ENCODE measurements around the gene RAC3. TPM values are rescaled to one million over a fixed set of nuclear protein-coding genes. Genes with fewer than 3 reads are reported as not detected.

The RAC3 gene
- total and polyA plus RNA-seq, 2 of the 8 experiments (the other 6 are each of a cell fraction or from before 2014, with no cell fraction given), result 177 to 299 TPM

DNA sequence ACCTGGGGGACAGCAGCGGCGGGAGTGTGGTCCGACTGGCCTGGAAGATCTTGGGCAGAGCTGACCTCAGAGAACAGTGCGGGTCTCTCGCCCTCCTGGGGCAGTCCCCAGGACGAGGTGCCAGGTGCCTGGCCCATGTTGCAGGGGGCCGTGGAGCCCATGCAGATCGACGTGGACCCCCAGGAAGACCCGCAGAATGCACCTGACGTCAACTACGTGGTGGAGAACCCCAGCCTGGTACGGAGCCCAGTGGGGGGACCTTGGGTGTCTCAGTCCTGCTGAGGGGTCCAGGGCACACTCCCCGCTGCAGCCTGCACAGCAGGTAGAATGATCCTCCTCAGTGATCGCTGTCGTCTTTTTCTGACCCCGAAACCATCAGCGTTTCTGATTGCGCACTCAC lies 21.7 kb downstream of the RAC3 start:
- H2BK20ac ChIP-seq (ENCODE audit: low read length), result no peak overlapping the region
- H3K9ac ChIP-seq (replicated peaks in 1 of 4; ENCODE audit: extremely low read depth in 1 of 4, low read depth in 3 of 4, low read length in 3 of 4), result no peak overlapping the region
- H3K14ac ChIP-seq (ENCODE audit: insufficient read length), result no peak overlapping the region
- H3K9me3 ChIP-seq (ENCODE audit: insufficient read depth in 2 of 2, low read depth in 1 of 2, low read length in 1 of 2), result no peaks in the 10 kb centered on the region
- no peak overlapping the region for H2BK15ac ChIP-seq (ENCODE audit: low read length)
- DNase-seq (ENCODE audit: low read depth in 1 of 2, low spot score in 2 of 2) (no peak), FAIRE-seq (no peak)
- peaks cover 6% of the 10 kb centered on the region; the same call in 1 of the 2 replicates for H3K23me2 ChIP-seq (ENCODE audit: low read depth, low read length)
- H3K4me3 ChIP-seq (ENCODE audit: extremely low read depth in 1 of 4, insufficient read depth in 2 of 4, low read depth in 3 of 4, low read length in 4 of 4), result peak overlapping the region in 1 of 4 experiments; percentile 94; a peak in 2 of 8 replicates
- H3K23ac ChIP-seq (ENCODE audit: insufficient read length), result no peak overlapping the region
- no peak overlapping the region for H2BK12ac ChIP-seq (ENCODE audit: low read depth, low read length)
- H2AK5ac ChIP-seq (ENCODE audit: low read depth, low read length), result no peak overlapping the region
- peaks cover 7 to 35% (median 19%) of the 10 kb centered on the region in 4 experiments for H3K36me3 ChIP-seq (ENCODE audit: control insufficient read depth in 2 of 4, insufficient read depth in 4 of 4, low read length in 3 of 4)
- no peak overlapping the region for H2AFZ ChIP-seq (ENCODE audit: low read length)
- CTCF ChIA-PET (ENCODE audit: partially characterized antibody), result interaction anchor here (1.2 to 5.4 kb wide), 2 partner anchors 9 to 23 kb away, joined by 4 to 40 read pairs; partner anchors contain the start of gene RAC3
- no peak overlapping the region for H3K18ac ChIP-seq (ENCODE audit: extremely low read depth, low read length)
- peaks cover 0 to 12% of the 10 kb centered on the region in 2 experiments; a peak in 1 of 4 replicates for H3K79me2 ChIP-seq (ENCODE audit: control insufficient read depth in 1 of 2, insufficient read depth in 2 of 2, low read length in 2 of 2)
- peaks cover 4 to 17% of the 10 kb centered on the region in 2 experiments for H4K20me1 ChIP-seq (replicated peaks in 1 of 2; ENCODE audit: control insufficient read depth in 1 of 2, insufficient read depth in 2 of 2, low read length in 2 of 2)
- peaks cover 6% of the 10 kb centered on the region; the same call in 1 of the 2 replicates for H3K79me1 ChIP-seq (ENCODE audit: low read depth, low read length)
- 94% methylated on average over 19 of the region's 19 CpGs; no CpG with 5 or more reads in 1 of the 2 experiments for WGBS, 2 experiments (ENCODE audit: extremely low coverage in 1 of 2, insufficient coverage in 1 of 2, insufficient read length in 1 of 2, insufficient replicate concordance in 2 of 2, low coverage in 1 of 2, low lambda C conversion rate in 2 of 2, missing lambda C conversion rate in 1 of 2)
- no peak overlapping the region for H3K4ac ChIP-seq (replicated peaks; ENCODE audit: insufficient read length, low read depth, low read length)
- no peak overlapping the region for H2BK120ac ChIP-seq (replicated peaks; ENCODE audit: low read depth, low read length)
- POLR2A ChIA-PET (ENCODE audit: partially characterized antibody), result interaction anchor here (1.9 to 13.2 kb wide), 4 partner anchors 12 to 24 kb away, joined by 5 to 161 read pairs (median 23); partner anchors contain the start of genes DCXR, DUS1L and RAC3
- H4K5ac ChIP-seq (ENCODE audit: insufficient read length, low read depth, low read length), result no peak overlapping the region
- H4K8ac ChIP-seq (ENCODE audit: extremely low read depth, insufficient read depth, low read length), result no peak overlapping the region; the same call in 1 of the 2 replicates
- H4K91ac ChIP-seq (replicated peaks; ENCODE audit: insufficient read length, low read length), result no peak overlapping the region
- peak overlapping the region; percentile 77 to 97 for H3K4me2 ChIP-seq (ENCODE audit: insufficient read depth in 1 of 2, low read depth in 2 of 2, low read length in 2 of 2)
- no peaks in the 10 kb centered on the region; a peak in 1 of 7 replicates for H3K27me3 ChIP-seq (replicated peaks in 1 of 4; ENCODE audit: control insufficient read depth in 3 of 4, extremely low read depth in 1 of 4, insufficient read depth in 3 of 4, low read length in 3 of 4)
- H3K4me1 ChIP-seq (replicated peaks in 1 of 4; ENCODE audit: control insufficient read depth in 3 of 4, insufficient read depth in 4 of 4, low read length in 3 of 4), result peaks cover 0 to 11% (median 6%) of the 10 kb centered on the region in 4 experiments; a peak in 5 of 7 replicates
- H3K27ac ChIP-seq (ENCODE audit: low read depth, low read length), result no peak overlapping the region
- H3K56ac ChIP-seq (replicated peaks; ENCODE audit: insufficient read length, low read depth, low read length), result no peak overlapping the region
- H2BK5ac ChIP-seq (ENCODE audit: low read depth, low read length), result no peak overlapping the region
- TF ChIP-seq SP4 (IDR thresholded peaks at IDR 0.05; ENCODE audit: low read length), result no peak
- TF ChIP-seq NRF1 (IDR thresholded peaks at IDR 0.05; ENCODE audit: low read depth, low read length), result no peak
- TF ChIP-seq KDM4A (IDR thresholded peaks at IDR 0.05; ENCODE audit: low read depth, low read length, severe bottlenecking), result no peak
- no peak for TF ChIP-seq EZH2 (IDR thresholded peaks at IDR 0.05; ENCODE audit: low read depth, low read length, severe bottlenecking)
- TF ChIP-seq KDM1A (IDR thresholded peaks at IDR 0.05; ENCODE audit: borderline replicate concordance, low read length), result no peak
- TF ChIP-seq CEBPB (IDR thresholded peaks at IDR 0.05; ENCODE audit: low read depth, low read length), result no peak
- no peak for TF ChIP-seq JUN (IDR thresholded peaks at IDR 0.05; ENCODE audit: low read depth, low read length)
- TF ChIP-seq POLR2A (IDR thresholded peaks at IDR 0.05; ENCODE audit: control extremely low read depth in 1 of 2, low read depth in 2 of 2, low read length in 2 of 2), result no peak
- TF ChIP-seq EP300 (IDR thresholded peaks at IDR 0.05; ENCODE audit: borderline replicate concordance in 1 of 2, low read depth in 2 of 2, low read length in 2 of 2), result no peak

Measured in H1 (cell line).